ENCODE measurements around the gene SELENOH. TPM values are rescaled to one million over a fixed set of nuclear protein-coding genes. Genes with fewer than 3 reads are reported as not detected.

Gene SELENOH
- total and polyA plus RNA-seq, 9 of the 15 experiments (the other 6 are each of a cell fraction or from before 2014, with no cell fraction given) = 16.6 to 299 (median 118) TPM

DNA sequence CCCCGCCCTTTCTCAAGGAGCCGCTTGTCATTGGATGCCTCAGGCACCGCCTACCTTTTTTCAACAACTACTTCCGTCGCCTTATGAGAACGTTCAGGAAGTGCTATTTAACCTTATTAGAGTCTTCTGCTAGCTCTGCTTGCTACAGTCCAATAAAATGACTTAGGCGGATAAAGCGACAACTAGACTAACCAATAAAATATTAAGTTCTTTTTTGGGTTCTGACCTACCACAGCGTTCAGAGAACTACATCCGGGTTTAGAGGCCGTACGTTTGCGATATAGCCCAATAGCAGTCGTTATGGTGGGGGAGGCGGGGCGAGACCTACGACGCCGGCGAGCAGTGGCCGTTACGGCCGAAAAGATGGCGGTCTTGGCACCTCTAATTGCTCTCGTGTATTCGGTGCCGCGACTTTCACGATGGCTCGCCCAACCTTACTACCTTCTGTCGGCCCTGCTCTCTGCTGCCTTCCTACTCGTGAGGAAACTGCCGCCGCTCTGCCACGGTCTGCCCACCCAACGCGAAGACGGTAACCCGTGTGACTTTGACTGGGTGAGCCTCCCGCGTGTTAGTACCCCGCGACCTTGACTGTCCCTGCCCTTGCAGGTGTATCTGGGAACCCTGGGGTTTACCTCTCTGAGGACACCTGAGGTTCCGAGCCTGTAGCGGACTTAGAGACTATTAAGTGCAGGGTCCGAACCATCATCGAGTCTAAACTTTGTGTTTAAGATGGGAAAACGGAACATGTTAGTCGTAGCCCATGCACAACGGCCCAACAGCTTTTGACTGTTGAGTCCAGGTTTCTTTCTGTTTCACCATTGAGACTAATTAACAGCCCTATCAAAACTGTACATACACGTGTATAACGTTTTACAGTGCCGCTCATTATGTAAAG is 28.8 kb upstream of the SELENOH start, which contains the start of gene TMX2 (continued):
- TF ChIP-seq BRF1 (IDR thresholded peaks at IDR 0.05; ENCODE audit: borderline replicate concordance, extremely low read depth, insufficient read length) (no peak), HOXB6 (CRISPR knock-in tag; IDR thresholded peaks at IDR 0.05; ENCODE audit: borderline replicate concordance) (no peak), POLR2AphosphoS5 (IDR thresholded peaks at IDR 0.05; ENCODE audit: control insufficient read depth, insufficient read depth, low read depth, low read length) (peak; percentile 57), MTA3 (IDR thresholded peaks at IDR 0.05; ENCODE audit: borderline replicate concordance) (peak; percentile 50; the same call in 1 of the 2 replicates), CBFB (CRISPR knock-in tag; IDR thresholded peaks at IDR 0.05) (peak; percentile 81; the same call in 1 of the 2 replicates), TAF9B (IDR thresholded peaks at IDR 0.05; ENCODE audit: partially characterized antibody) (peak; percentile 92), ELF4 (CRISPR knock-in tag; IDR thresholded peaks at IDR 0.05) (0 out of 2 replicates have a peak, but pooled peaks have one; percentile 65), NR1H2 (CRISPR knock-in tag; IDR thresholded peaks at IDR 0.05) (0 out of 2 replicates have a peak, but pooled peaks have one; percentile 64), ELF1 (tag; IDR thresholded peaks at IDR 0.05) (peak; percentile 93), TAF7 (tag; IDR thresholded peaks at IDR 0.05) (peak; percentile 84), PHF8 (IDR thresholded peaks at IDR 0.05; ENCODE audit: borderline replicate concordance, low read length) (peak; percentile 72; the same call in 1 of the 2 replicates), ARID2 (IDR thresholded peaks at IDR 0.05) (no peak), KAT7 (CRISPR knock-in tag; IDR thresholded peaks at IDR 0.05; ENCODE audit: borderline replicate concordance) (peak; percentile 66; the same call in 1 of the 2 replicates)
- TF ChIP-seq, protein P1, sequence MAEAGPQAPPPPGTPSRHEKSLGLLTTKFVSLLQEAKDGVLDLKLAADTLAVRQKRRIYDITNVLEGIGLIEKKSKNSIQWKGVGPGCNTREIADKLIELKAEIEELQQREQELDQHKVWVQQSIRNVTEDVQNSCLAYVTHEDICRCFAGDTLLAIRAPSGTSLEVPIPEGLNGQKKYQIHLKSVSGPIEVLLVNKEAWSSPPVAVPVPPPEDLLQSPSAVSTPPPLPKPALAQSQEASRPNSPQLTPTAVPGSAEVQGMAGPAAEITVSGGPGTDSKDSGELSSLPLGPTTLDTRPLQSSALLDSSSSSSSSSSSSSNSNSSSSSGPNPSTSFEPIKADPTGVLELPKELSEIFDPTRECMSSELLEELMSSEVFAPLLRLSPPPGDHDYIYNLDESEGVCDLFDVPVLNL (CRISPR knock-in tag; IDR thresholded peaks at IDR 0.05; ENCODE audit: low read depth) = peak; percentile 81
- TF ChIP-seq, protein P2, sequence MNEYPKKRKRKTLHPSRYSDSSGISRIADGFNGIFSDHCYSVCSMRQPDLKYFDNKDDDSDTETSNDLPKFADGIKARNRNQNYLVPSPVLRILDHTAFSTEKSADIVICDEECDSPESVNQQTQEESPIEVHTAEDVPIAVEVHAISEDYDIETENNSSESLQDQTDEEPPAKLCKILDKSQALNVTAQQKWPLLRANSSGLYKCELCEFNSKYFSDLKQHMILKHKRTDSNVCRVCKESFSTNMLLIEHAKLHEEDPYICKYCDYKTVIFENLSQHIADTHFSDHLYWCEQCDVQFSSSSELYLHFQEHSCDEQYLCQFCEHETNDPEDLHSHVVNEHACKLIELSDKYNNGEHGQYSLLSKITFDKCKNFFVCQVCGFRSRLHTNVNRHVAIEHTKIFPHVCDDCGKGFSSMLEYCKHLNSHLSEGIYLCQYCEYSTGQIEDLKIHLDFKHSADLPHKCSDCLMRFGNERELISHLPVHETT (CRISPR knock-in tag; conservative IDR thresholded peaks at IDR 0.05 in 1 of 2, IDR thresholded peaks at IDR 0.05 in 1 of 2) = peak in 1 of 2 experiments; percentile 53; a peak in 1 of 4 replicates
- TF ChIP-seq, protein P3, sequence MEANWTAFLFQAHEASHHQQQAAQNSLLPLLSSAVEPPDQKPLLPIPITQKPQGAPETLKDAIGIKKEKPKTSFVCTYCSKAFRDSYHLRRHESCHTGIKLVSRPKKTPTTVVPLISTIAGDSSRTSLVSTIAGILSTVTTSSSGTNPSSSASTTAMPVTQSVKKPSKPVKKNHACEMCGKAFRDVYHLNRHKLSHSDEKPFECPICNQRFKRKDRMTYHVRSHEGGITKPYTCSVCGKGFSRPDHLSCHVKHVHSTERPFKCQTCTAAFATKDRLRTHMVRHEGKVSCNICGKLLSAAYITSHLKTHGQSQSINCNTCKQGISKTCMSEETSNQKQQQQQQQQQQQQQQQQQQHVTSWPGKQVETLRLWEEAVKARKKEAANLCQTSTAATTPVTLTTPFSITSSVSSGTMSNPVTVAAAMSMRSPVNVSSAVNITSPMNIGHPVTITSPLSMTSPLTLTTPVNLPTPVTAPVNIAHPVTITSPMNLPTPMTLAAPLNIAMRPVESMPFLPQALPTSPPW (CRISPR knock-in tag; IDR thresholded peaks at IDR 0.05) = peak; percentile 99
- TF ChIP-seq, protein P4, sequence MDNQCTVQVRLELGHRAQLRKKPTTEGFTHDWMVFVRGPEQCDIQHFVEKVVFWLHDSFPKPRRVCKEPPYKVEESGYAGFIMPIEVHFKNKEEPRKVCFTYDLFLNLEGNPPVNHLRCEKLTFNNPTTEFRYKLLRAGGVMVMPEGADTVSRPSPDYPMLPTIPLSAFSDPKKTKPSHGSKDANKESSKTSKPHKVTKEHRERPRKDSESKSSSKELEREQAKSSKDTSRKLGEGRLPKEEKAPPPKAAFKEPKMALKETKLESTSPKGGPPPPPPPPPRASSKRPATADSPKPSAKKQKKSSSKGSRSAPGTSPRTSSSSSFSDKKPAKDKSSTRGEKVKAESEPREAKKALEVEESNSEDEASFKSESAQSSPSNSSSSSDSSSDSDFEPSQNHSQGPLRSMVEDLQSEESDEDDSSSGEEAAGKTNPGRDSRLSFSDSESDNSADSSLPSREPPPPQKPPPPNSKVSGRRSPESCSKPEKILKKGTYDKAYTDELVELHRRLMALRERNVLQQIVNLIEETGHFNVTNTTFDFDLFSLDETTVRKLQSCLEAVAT (IDR thresholded peaks at IDR 0.05) = 0 out of 4 replicates have a peak, but pooled peaks of 1 of the 2 experiments have one; percentile 69
- TF ChIP-seq, protein P5, sequence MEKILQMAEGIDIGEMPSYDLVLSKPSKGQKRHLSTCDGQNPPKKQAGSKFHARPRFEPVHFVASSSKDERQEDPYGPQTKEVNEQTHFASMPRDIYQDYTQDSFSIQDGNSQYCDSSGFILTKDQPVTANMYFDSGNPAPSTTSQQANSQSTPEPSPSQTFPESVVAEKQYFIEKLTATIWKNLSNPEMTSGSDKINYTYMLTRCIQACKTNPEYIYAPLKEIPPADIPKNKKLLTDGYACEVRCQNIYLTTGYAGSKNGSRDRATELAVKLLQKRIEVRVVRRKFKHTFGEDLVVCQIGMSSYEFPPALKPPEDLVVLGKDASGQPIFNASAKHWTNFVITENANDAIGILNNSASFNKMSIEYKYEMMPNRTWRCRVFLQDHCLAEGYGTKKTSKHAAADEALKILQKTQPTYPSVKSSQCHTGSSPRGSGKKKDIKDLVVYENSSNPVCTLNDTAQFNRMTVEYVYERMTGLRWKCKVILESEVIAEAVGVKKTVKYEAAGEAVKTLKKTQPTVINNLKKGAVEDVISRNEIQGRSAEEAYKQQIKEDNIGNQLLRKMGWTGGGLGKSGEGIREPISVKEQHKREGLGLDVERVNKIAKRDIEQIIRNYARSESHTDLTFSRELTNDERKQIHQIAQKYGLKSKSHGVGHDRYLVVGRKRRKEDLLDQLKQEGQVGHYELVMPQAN (IDR thresholded peaks at IDR 0.05; ENCODE audit: borderline replicate concordance) = peak; percentile 90

All from K562 (cell line).